Lower leg skin (tissue), 3 donors: Measurements from ENCODE around the gene ADARB2.

Source experiments
- POLR2A ChIP-seq, 2 donors: fragments of 450-650 bp; IDR thresholded peaks; one replicate each; pipeline ENCODE4 v1.6.1; 2016 to 2017; ENCODE audit warnings: antibody characterized with exemption in 2 of 2, mild to moderate bottlenecking in 1 of 2, moderate library complexity in 1 of 2
- TF ChIP-seq, protein P1 (sequence below), 3 donors: fragments of 450-650 bp; IDR thresholded peaks; one replicate each; pipeline ENCODE4 v1.5.1; 2016; ENCODE audit warnings: antibody characterized with exemption in 3 of 3, mild to moderate bottlenecking in 3 of 3, moderate library complexity in 2 of 3

DNA sequence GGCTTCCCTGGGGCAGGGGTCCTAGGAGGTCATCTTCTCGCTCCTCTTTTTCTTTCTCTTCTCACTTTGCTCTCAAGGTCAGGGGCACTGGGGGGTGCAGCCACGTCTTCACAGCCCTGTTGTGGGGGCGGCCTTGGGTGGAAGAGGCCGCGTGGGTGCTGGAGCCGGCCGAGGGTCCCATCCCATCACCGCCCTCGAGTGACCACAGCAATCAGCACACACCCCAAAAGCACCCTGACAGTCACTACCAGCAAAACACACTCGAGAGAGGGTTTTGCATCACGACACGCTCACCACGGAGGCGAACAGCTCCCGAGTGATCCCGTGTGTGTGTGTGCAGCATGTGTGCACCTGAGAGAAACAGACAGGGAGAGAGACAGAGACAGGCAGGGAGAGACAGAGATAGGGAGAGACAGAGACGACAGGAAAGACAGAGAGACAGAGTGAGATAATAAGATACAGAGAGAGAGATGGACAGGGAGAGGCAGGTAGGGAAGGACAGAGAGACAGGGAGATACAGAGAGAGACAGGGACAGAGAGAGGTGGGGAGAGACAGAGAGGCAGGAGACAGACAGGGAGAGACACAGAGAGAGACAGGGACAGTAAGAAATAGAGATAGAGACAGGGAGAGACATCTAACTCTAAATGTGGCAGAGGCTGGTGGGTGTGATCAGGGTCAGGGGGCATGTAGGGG lies 580.3 kb downstream of the ADARB2 start:
- TF ChIP-seq, protein P1, sequence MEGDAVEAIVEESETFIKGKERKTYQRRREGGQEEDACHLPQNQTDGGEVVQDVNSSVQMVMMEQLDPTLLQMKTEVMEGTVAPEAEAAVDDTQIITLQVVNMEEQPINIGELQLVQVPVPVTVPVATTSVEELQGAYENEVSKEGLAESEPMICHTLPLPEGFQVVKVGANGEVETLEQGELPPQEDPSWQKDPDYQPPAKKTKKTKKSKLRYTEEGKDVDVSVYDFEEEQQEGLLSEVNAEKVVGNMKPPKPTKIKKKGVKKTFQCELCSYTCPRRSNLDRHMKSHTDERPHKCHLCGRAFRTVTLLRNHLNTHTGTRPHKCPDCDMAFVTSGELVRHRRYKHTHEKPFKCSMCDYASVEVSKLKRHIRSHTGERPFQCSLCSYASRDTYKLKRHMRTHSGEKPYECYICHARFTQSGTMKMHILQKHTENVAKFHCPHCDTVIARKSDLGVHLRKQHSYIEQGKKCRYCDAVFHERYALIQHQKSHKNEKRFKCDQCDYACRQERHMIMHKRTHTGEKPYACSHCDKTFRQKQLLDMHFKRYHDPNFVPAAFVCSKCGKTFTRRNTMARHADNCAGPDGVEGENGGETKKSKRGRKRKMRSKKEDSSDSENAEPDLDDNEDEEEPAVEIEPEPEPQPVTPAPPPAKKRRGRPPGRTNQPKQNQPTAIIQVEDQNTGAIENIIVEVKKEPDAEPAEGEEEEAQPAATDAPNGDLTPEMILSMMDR (IDR thresholded peaks at IDR 0.05): no peak
- TF ChIP-seq POLR2A (IDR thresholded peaks at IDR 0.05): no peak
